HepG2 (cell line): ENCODE data around the gene MEMO1. TPM values are rescaled to one million over a fixed set of nuclear protein-coding genes. Genes with fewer than 3 reads are reported as not detected.

Experiments
- ATAC-seq: fragments of 200-7000 bp; cut with Tn5 transposase; 3 replicates; pipeline ENCODE4 v1.9.1; 2020; ENCODE audit warnings: mild to moderate bottlenecking, moderate library complexity
- BruUV-seq: library from RNA; stranded (reverse); fragments of 400-500 nt; replicated peaks from 2 replicates; lab custom pipeline; 2021; lab: Mats Ljungman, UMichigan
- CTCF ChIA-PET: fragments of 300-600 bp; formaldehyde crosslinking; extraction: SDS; loops from one replicate; lab custom pipeline; 2021; ENCODE audit warnings: low total read pairs, inconsistent platforms, low intra/inter-chr PET ratio; lab: Yijun Ruan, JAX
- POLR2A ChIA-PET: fragments of 350-600 bp; sonication (Branson Sonifier 250); formaldehyde crosslinking; loops from one replicate; lab custom pipeline; 2020; ENCODE audit warnings: antibody characterized with exemption, inconsistent platforms; lab: Yijun Ruan, JAX
- DNase-seq: peaks from one replicate; pipeline ENCODE4 v3.0.0-alpha.2; 2015; ENCODE audit warnings: low spot score
- FAIRE-seq: peaks from 3 replicates; lab custom pipeline; 2011; peaks lifted over from hg19 to GRCh38; lab: Jason Lieb, UNC
- H2AFZ ChIP-seq: one replicate; pipeline ENCODE4 v1.6.1; 2011; ENCODE audit warnings: low read length, inconsistent platforms
- H3K27ac ChIP-seq: fragments of 300-600 bp; 3 replicates; pipeline ENCODE4 v1.8.0; 2011; ENCODE audit warnings: mixed run types, mild to moderate bottlenecking, mixed read lengths, low read length, inconsistent platforms; ENCODE audit not compliant: insufficient read depth; ENCODE audit errors: extremely low read length
- H3K27me3 ChIP-seq, 2 experiments: fragments of 200-600 bp in 1 of 2; 2 replicates in 1 of 2; 3 replicates in 1 of 2; pipeline versions ENCODE4 v1.6.0 to v1.8.0; 2011; ENCODE audit warnings: low read length in 2 of 2, mild to moderate bottlenecking in 2 of 2, moderate library complexity in 2 of 2, inconsistent platforms in 1 of 2; ENCODE audit not compliant: insufficient read depth in 2 of 2, control insufficient read depth in 1 of 2
- H3K36me3 ChIP-seq, 2 experiments: fragments of 200-600 bp in 1 of 2; replicated peaks in 1 of 2; 2 replicates in 1 of 2; 3 replicates in 1 of 2; pipeline versions ENCODE4 v1.5.1 to v1.8.0; 2011; ENCODE audit warnings: low read length in 2 of 2, inconsistent platforms in 1 of 2; ENCODE audit not compliant: insufficient read depth in 2 of 2, control insufficient read depth in 1 of 2
- H3K4me1 ChIP-seq: 2 replicates; pipeline ENCODE4 v1.5.1; 2012; ENCODE audit warnings: low read length, inconsistent platforms; ENCODE audit not compliant: insufficient read depth
- H3K4me2 ChIP-seq: 2 replicates; pipeline ENCODE4 v1.6.0; 2011; ENCODE audit warnings: low read depth, low read length, inconsistent platforms
- H3K4me3 ChIP-seq, 3 experiments: fragments of 200-600 bp in 1 of 3; sonication (generic), shearing (Covaris generic) in 1 of 3; replicated peaks in 1 of 3; 2 replicates each; pipeline ENCODE4 v1.5.1; 2011 to 2016; ENCODE audit warnings: low read length in 3 of 3, inconsistent platforms in 2 of 3, low read depth in 2 of 3, mild to moderate bottlenecking in 2 of 3, control low read depth in 1 of 3, mixed read lengths in 1 of 3; ENCODE audit not compliant: insufficient read depth in 1 of 3
- H3K79me2 ChIP-seq: one replicate; pipeline ENCODE4 v1.6.1; 2011; ENCODE audit warnings: low read length, inconsistent platforms; ENCODE audit not compliant: insufficient read depth
- H3K9ac ChIP-seq: 2 replicates; pipeline ENCODE4 v1.6.0; 2011; ENCODE audit warnings: mild to moderate bottlenecking, low read depth, low read length, inconsistent platforms; ENCODE audit not compliant: insufficient read depth
- H3K9me3 ChIP-seq: 2 replicates; pipeline ENCODE4 v1.5.1; 2012; ENCODE audit warnings: mild to moderate bottlenecking, low read length
- H4K20me1 ChIP-seq: 2 replicates; pipeline ENCODE4 v1.6.0; 2011; ENCODE audit warnings: inconsistent platforms, mild to moderate bottlenecking, low read length, moderate library complexity; ENCODE audit not compliant: insufficient read depth
- ETV5 ChIP-seq: IDR thresholded peaks from 2 replicates; pipeline ENCODE4 v1.6.1; 2018; ENCODE audit warnings: missing biosample characterization, missing genetic modification reagents, inconsistent platforms, borderline replicate concordance
- FOSL2 ChIP-seq: sonication (generic); formaldehyde crosslinking; IDR thresholded peaks from 2 replicates; pipeline ENCODE4 v1.4.0; 2020; ENCODE audit warnings: missing genetic modification reagents
- HHEX ChIP-seq: IDR thresholded peaks from 2 replicates; pipeline ENCODE4 v1.6.1; 2016; ENCODE audit warnings: control low read depth
- HNRNPK ChIP-seq: fragments of 200-400 bp; formaldehyde crosslinking; IDR thresholded peaks from 2 replicates; pipeline ENCODE4 v1.6.1; 2018; ENCODE audit warnings: low read length, low read depth, moderate library complexity, mild to moderate bottlenecking; ENCODE audit not compliant: poor library complexity, severe bottlenecking
- MATR3 ChIP-seq: sonication (generic); formaldehyde crosslinking; IDR thresholded peaks from 2 replicates; pipeline ENCODE4 v1.4.0; 2020; ENCODE audit warnings: missing genetic modification reagents
- PAF1 ChIP-seq: IDR thresholded peaks from 2 replicates; pipeline ENCODE4 v1.6.1; 2016; ENCODE audit warnings: missing genetic modification reagents, missing compliant biosample characterization
- THAP8 ChIP-seq: sonication (generic); formaldehyde crosslinking; IDR thresholded peaks from 2 replicates; pipeline ENCODE4 v1.5.1; 2020; ENCODE audit warnings: missing genetic modification reagents, mild to moderate bottlenecking, borderline replicate concordance
- THRA ChIP-seq: sonication (generic); formaldehyde crosslinking; IDR thresholded peaks from 2 replicates; pipeline ENCODE4 v1.4.0; 2020; ENCODE audit warnings: missing genetic modification reagents, borderline replicate concordance
- USF2 ChIP-seq, 2 experiments: sonication (generic) in 1 of 2; formaldehyde crosslinking in 1 of 2; IDR thresholded peaks; 2 replicates each; pipeline versions ENCODE4 v1.5.1 to v1.6.1; 2011 to 2020; ENCODE audit warnings: borderline replicate concordance in 1 of 2, low read depth in 1 of 2, low read length in 1 of 2, mild to moderate bottlenecking in 1 of 2, missing genetic modification reagents in 1 of 2, moderate library complexity in 1 of 2
- ZBTB1 ChIP-seq: sonication (generic); formaldehyde crosslinking; IDR thresholded peaks from 2 replicates; pipeline ENCODE4 v1.4.0; 2020; ENCODE audit warnings: missing genetic modification reagents, borderline replicate concordance
- ZNF33B ChIP-seq: sonication (generic); formaldehyde crosslinking; IDR thresholded peaks from 2 replicates; pipeline ENCODE4 v1.5.1; 2020; ENCODE audit warnings: mild to moderate bottlenecking, missing genetic modification reagents
- ZNF839 ChIP-seq: sonication (generic); formaldehyde crosslinking; IDR thresholded peaks from 2 replicates; pipeline ENCODE4 v1.4.0; 2020; ENCODE audit warnings: missing genetic modification reagents, mild to moderate bottlenecking, borderline replicate concordance
- ZNF883 ChIP-seq: sonication (generic); formaldehyde crosslinking; IDR thresholded peaks from 2 replicates; pipeline ENCODE4 v1.5.1; 2020; ENCODE audit warnings: mild to moderate bottlenecking, missing genetic modification reagents; ENCODE audit errors: not compliant biosample characterization
- WGBS: methylation state at CpG from one replicate; pipeline ENCODE4 v1.1.6; 2017; ENCODE audit warnings: low lambda C conversion rate; 5-methylcytosine and 5-hydroxymethylcytosine counted together
- in situ Hi-C: cut with HindIII; loops from 2 replicates; pipeline ENCODE4 v1.10.0; 2017; ENCODE audit warnings: low pct_unique_long_range_greater_than_20kb; ENCODE audit not compliant: extremely low pct_ligation_motif_present
- intact Hi-C: fragments of 100-400 bp; cut with micrococcal nuclease; formaldehyde crosslinking; loops from one replicate; pipeline ENCODE4 v1.10.0; 2022; ENCODE audit not compliant: unreplicated experiment
- polyA plus RNA-seq, 8 experiments: library from polyadenylated mRNA; depleted of rRNA in 3 of 8; stranded (reverse) in 7 of 8; unstranded in 1 of 8; fragments of >200 nt; fragmentation: Illumina TruSeq in 4 of 8; extraction: Trizol in 4 of 8; gene quantifications; 2 replicates each; pipeline versions ENCODE4 v1.2.1 to v1.2.3, GENCODE V29; 2011 to 2016; ENCODE audit warnings: low read depth in 4 of 8, missing spikeins in 1 of 8, mixed read lengths in 1 of 8; ENCODE audit not compliant: insufficient read depth in 1 of 8
- total RNA-seq, 5 experiments: library from RNA; depleted of rRNA; stranded (reverse); fragments of >200 nt; fragmentation: Illumina TruSeq; extraction: Trizol; gene quantifications; 2 replicates each; pipeline ENCODE4 v1.2.3, GENCODE V29; 2016; ENCODE audit warnings: low read depth in 1 of 5

Gene MEMO1
- total and polyA plus RNA-seq, 2 of the 13 experiments (the other 11 are each of a cell fraction or from before 2014, with no cell fraction given), result 69.8 to 81.6 TPM

- WGBS, result 91% methylated on average over 1 of the region's 1 CpG
- no peak overlapping the region for H3K9ac ChIP-seq
- H3K4me3 ChIP-seq, result no peak overlapping the region
- no peak overlapping the region for H2AFZ ChIP-seq
- no peaks in the 10 kb centered on the region for H3K4me1 ChIP-seq
- H3K4me2 ChIP-seq, result no peak overlapping the region
- CTCF ChIA-PET, result no interaction called here
- FAIRE-seq (no peak), DNase-seq (no peak), ATAC-seq (no peak)
- intact Hi-C loops (no loop called here), in situ Hi-C loops (loop anchor here (25.0 kb wide), 1 partner anchor 148 kb away; no protein-coding TSS in a partner anchor)
- H3K27me3 ChIP-seq, result no peaks in the 10 kb centered on the region
- no peaks in the 10 kb centered on the region for H3K36me3 ChIP-seq
- H4K20me1 ChIP-seq, result no peaks in the 10 kb centered on the region; the same call in 1 of the 2 replicates
- H3K9me3 ChIP-seq, result no peaks in the 10 kb centered on the region
- H3K27ac ChIP-seq, result no peak overlapping the region
- POLR2A ChIA-PET, result no interaction called here
- BruUV-seq, result no TSS peak
- H3K79me2 ChIP-seq, result no peaks in the 10 kb centered on the region
- TF ChIP-seq THRA, result no peak
- no peak for TF ChIP-seq ZNF33B
- no peak for TF ChIP-seq MATR3 (CRISPR knock-in tag)
- no peak for TF ChIP-seq ZBTB1 (CRISPR knock-in tag)
- no peak for TF ChIP-seq HNRNPK
- no peak for TF ChIP-seq USF2 (IDR thresholded peaks at IDR 0.05; ENCODE audit: low read depth, low read length)
- no peak for TF ChIP-seq USF2 (CRISPR knock-in tag; IDR thresholded peaks at IDR 0.05; ENCODE audit: borderline replicate concordance)
- TF ChIP-seq ZNF883 (CRISPR knock-in tag), result no peak
- no peak for TF ChIP-seq HHEX (CRISPR knock-in tag)
- no peak for TF ChIP-seq ETV5 (CRISPR knock-in tag)
- no peak for TF ChIP-seq ZNF839 (CRISPR knock-in tag)
- TF ChIP-seq PAF1 (CRISPR knock-in tag), result no peak
- TF ChIP-seq THAP8 (CRISPR knock-in tag), result no peak
- TF ChIP-seq FOSL2, result no peak
Measured at GRCh38 chr2:31835450-31835849, 175.4 kb downstream of the MEMO1 start.
